CD4-positive, alpha-beta T cell treated with Interleukin-15 for 1 hour (primary cell): ENCODE measurements around the gene RAB3C.

ENCODE experiments used
- DNase-seq: peaks from one replicate; pipeline ENCODE4 v3.0.0-alpha.2; 2020

Gene RAB3C

GRCh38 chr5:58737671-58738070 lies 154.8 kb downstream of the RAB3C start:
- no peak for DNase-seq

- no peak for DNase-seq
Measured at GRCh38 chr5:58738336-58738735, 155.5 kb downstream of the RAB3C start.

- no peak for DNase-seq
Measured at GRCh38 chr5:58739051-58739450, 156.2 kb downstream of the RAB3C start.

- DNase-seq, result no peak
Measured at GRCh38 chr5:58740956-58741355, 158.1 kb downstream of the RAB3C start.

- DNase-seq, result no peak
Measured at GRCh38 chr5:58745350-58745749, 162.5 kb downstream of the RAB3C start.

GRCh38 chr5:58746321-58746720 lies 163.4 kb downstream of the RAB3C start:
- DNase-seq, result no peak

- no peak for DNase-seq
Measured at GRCh38 chr5:58750036-58750435, 167.2 kb downstream of the RAB3C start.

GRCh38 chr5:58751222-58751837 lies 168.5 kb downstream of the RAB3C start:
- no peak for DNase-seq

GRCh38 chr5:58752104-58752503 lies 169.2 kb downstream of the RAB3C start:
- DNase-seq, result no peak

- DNase-seq, result no peak
Measured at GRCh38 chr5:58753446-58753845, 170.6 kb downstream of the RAB3C start.

- DNase-seq, result no peak
Measured at GRCh38 chr5:58754250-58754649, 171.4 kb downstream of the RAB3C start.

- no peak for DNase-seq
Measured at GRCh38 chr5:58755397-58755796, 172.5 kb downstream of the RAB3C start.

- no peak for DNase-seq
Measured at GRCh38 chr5:58759745-58760144, 176.9 kb downstream of the RAB3C start.

GRCh38 chr5:58760222-58760621 lies 177.3 kb downstream of the RAB3C start:
- DNase-seq, result no peak

GRCh38 chr5:58761407-58761806 lies 178.5 kb downstream of the RAB3C start:
- no peak for DNase-seq

GRCh38 chr5:58763390-58763789 lies 180.5 kb downstream of the RAB3C start:
- DNase-seq, result no peak

GRCh38 chr5:58764199-58764598 lies 181.3 kb downstream of the RAB3C start:
- no peak for DNase-seq

- no peak for DNase-seq
Measured at GRCh38 chr5:58765058-58765457, 182.2 kb downstream of the RAB3C start.

- DNase-seq, result no peak
Measured at GRCh38 chr5:58767104-58767503, 184.2 kb downstream of the RAB3C start.

GRCh38 chr5:58770136-58770535 lies 187.3 kb downstream of the RAB3C start:
- no peak for DNase-seq

GRCh38 chr5:58771796-58772195 lies 188.9 kb downstream of the RAB3C start:
- DNase-seq, result no peak

- no peak for DNase-seq
Measured at GRCh38 chr5:58773744-58774441, 191.0 kb downstream of the RAB3C start.

GRCh38 chr5:58774937-58775336 lies 192.1 kb downstream of the RAB3C start:
- DNase-seq, result no peak

GRCh38 chr5:58775701-58776262 lies 192.9 kb downstream of the RAB3C start:
- DNase-seq, result no peak

GRCh38 chr5:58776559-58776958 lies 193.7 kb downstream of the RAB3C start:
- no peak for DNase-seq
